WTC11 (cell line): ENCODE measurements around the gene ZNF438. TPM values are rescaled to one million over a fixed set of nuclear protein-coding genes. Genes with fewer than 3 reads are reported as not detected.

Experiments used
- ATAC-seq: fragments of 200-7000 bp; cut with Tn5 transposase; 2 replicates; pipeline ENCODE4 v1.10.0; 2021; ENCODE audit warnings: mild to moderate bottlenecking, moderate library complexity
- CTCF ChIA-PET: fragments of 300-600 bp; sonication (Branson Sonifier 250); formaldehyde crosslinking; loops from one replicate; lab custom pipeline; 2021; ENCODE audit warnings: antibody characterized with exemption; lab: Charles Lee
- POLR2A ChIA-PET: fragments of 350-600 bp; sonication (Branson Sonifier 250); formaldehyde crosslinking; loops from one replicate; lab custom pipeline; 2021; ENCODE audit warnings: antibody characterized with exemption; lab: Charles Lee
- DNase-seq: peaks from one replicate; pipeline ENCODE4 v3.0.0; 2021; ENCODE audit warnings: low spot score
- H3K27ac Mint-ChIP-seq: 2 replicates; pipeline ENCODE4 v1.8.0; 2021; ENCODE audit warnings: mixed read lengths
- H3K27me3 Mint-ChIP-seq: 2 replicates; pipeline ENCODE4 v1.8.0; 2021; ENCODE audit warnings: low read depth, mild to moderate bottlenecking, moderate library complexity, mixed read lengths
- H3K36me3 Mint-ChIP-seq: 2 replicates; pipeline ENCODE4 v1.8.0; 2021; ENCODE audit warnings: mixed read lengths
- H3K4me1 Mint-ChIP-seq: 2 replicates; pipeline ENCODE4 v1.8.0; 2022; ENCODE audit warnings: mixed read lengths
- H3K4me3 Mint-ChIP-seq: 2 replicates; pipeline ENCODE4 v1.8.0; 2021; ENCODE audit warnings: mild to moderate bottlenecking, moderate library complexity, mixed read lengths
- H3K9me3 Mint-ChIP-seq: 2 replicates; pipeline ENCODE4 v1.8.0; 2021; ENCODE audit warnings: mixed read lengths
- CTCF ChIP-seq: fragments of 200-600 bp; IDR thresholded peaks from 2 replicates; pipeline ENCODE4 v1.8.0; 2022; ENCODE audit warnings: antibody characterized with exemption
- EMX1 ChIP-seq: fragments of 250-450 bp; sonication (Bioruptor Pico); IDR thresholded peaks from 2 replicates; pipeline ENCODE4 v1.8.0; 2021; ENCODE audit warnings: mild to moderate bottlenecking
- GRHL2 ChIP-seq: fragments of 250-450 bp; sonication (Bioruptor Pico); IDR thresholded peaks from 2 replicates; pipeline ENCODE4 v1.8.0; 2022; ENCODE audit warnings: mild to moderate bottlenecking, moderate library complexity; ENCODE audit not compliant: insufficient replicate concordance, severe bottlenecking
- IRF1 ChIP-seq: sonication (generic); formaldehyde crosslinking; IDR thresholded peaks from 2 replicates; pipeline ENCODE4 v1.8.0; 2023; ENCODE audit warnings: missing genetic modification reagents
- JUN ChIP-seq: sonication (generic); formaldehyde crosslinking; IDR thresholded peaks from 2 replicates; pipeline ENCODE4 v1.8.0; 2023; ENCODE audit warnings: mild to moderate bottlenecking, missing genetic modification reagents
- MXD4 ChIP-seq: fragments of 250-450 bp; sonication (Bioruptor Pico); IDR thresholded peaks from 2 replicates; pipeline ENCODE4 v1.8.0; 2021; ENCODE audit warnings: mild to moderate bottlenecking, moderate library complexity, borderline replicate concordance
- PRDM15 ChIP-seq: sonication (generic); formaldehyde crosslinking; IDR thresholded peaks from 2 replicates; pipeline ENCODE4 v1.8.0; 2022; ENCODE audit warnings: missing genetic modification reagents
- SMAD4 ChIP-seq: sonication (generic); formaldehyde crosslinking; IDR thresholded peaks from 2 replicates; pipeline ENCODE4 v1.8.0; 2022; ENCODE audit warnings: mild to moderate bottlenecking, missing genetic modification reagents
- TP53 ChIP-seq: sonication (generic); formaldehyde crosslinking; IDR thresholded peaks from 2 replicates; pipeline ENCODE4 v1.8.1; 2023; ENCODE audit warnings: mild to moderate bottlenecking, missing genetic modification reagents
- ZNF121 ChIP-seq: sonication (generic); formaldehyde crosslinking; IDR thresholded peaks from 2 replicates; pipeline ENCODE4 v1.8.0; 2023; ENCODE audit warnings: missing genetic modification reagents
- ZNF317 ChIP-seq: sonication (generic); formaldehyde crosslinking; IDR thresholded peaks from 2 replicates; pipeline ENCODE4 v1.8.1; 2023; ENCODE audit warnings: low read depth, mild to moderate bottlenecking, moderate library complexity, missing genetic modification reagents, borderline replicate concordance
- ZNF396 ChIP-seq: fragments of 250-450 bp; sonication (Bioruptor Pico); IDR thresholded peaks from 2 replicates; pipeline ENCODE4 v1.8.0; 2021; ENCODE audit warnings: mild to moderate bottlenecking, moderate library complexity, borderline replicate concordance
- ZNF416 ChIP-seq: fragments of 250-450 bp; sonication (Bioruptor Pico); IDR thresholded peaks from 2 replicates; pipeline ENCODE4 v1.9.0; 2021; ENCODE audit warnings: mild to moderate bottlenecking, inconsistent platforms
- total RNA-seq: library from RNA; stranded (reverse); gene quantifications from 3 replicates; pipeline ENCODE4 v1.2.3, GENCODE V29; 2021
- TF ChIP-seq, protein P1 (sequence below): sonication (generic); formaldehyde crosslinking; IDR thresholded peaks from 2 replicates; pipeline ENCODE4 v1.8.1; 2023; ENCODE audit warnings: mild to moderate bottlenecking, missing genetic modification reagents, borderline replicate concordance
- TF ChIP-seq, protein P2 (sequence below): sonication (generic); formaldehyde crosslinking; conservative IDR thresholded peaks from 2 replicates; pipeline ENCODE4 v1.8.1; 2022; ENCODE audit warnings: mild to moderate bottlenecking, missing genetic modification reagents
- TF ChIP-seq, protein P3 (sequence below): sonication (generic); formaldehyde crosslinking; IDR thresholded peaks from 2 replicates; pipeline ENCODE4 v1.8.1; 2022; ENCODE audit warnings: mild to moderate bottlenecking, moderate library complexity, missing genetic modification reagents
- TF ChIP-seq, protein P4 (sequence below): sonication (generic); formaldehyde crosslinking; IDR thresholded peaks from 2 replicates; pipeline ENCODE4 v1.8.0; 2022; ENCODE audit warnings: mild to moderate bottlenecking, missing genetic modification reagents
- TF ChIP-seq, protein P5 (sequence below): sonication (generic); formaldehyde crosslinking; IDR thresholded peaks from 2 replicates; pipeline ENCODE4 v1.8.1; 2022; ENCODE audit warnings: missing genetic modification reagents, borderline replicate concordance

Gene ZNF438
- total RNA-seq, 1 experiment from 2014 or later: 1.9 TPM

DNA sequence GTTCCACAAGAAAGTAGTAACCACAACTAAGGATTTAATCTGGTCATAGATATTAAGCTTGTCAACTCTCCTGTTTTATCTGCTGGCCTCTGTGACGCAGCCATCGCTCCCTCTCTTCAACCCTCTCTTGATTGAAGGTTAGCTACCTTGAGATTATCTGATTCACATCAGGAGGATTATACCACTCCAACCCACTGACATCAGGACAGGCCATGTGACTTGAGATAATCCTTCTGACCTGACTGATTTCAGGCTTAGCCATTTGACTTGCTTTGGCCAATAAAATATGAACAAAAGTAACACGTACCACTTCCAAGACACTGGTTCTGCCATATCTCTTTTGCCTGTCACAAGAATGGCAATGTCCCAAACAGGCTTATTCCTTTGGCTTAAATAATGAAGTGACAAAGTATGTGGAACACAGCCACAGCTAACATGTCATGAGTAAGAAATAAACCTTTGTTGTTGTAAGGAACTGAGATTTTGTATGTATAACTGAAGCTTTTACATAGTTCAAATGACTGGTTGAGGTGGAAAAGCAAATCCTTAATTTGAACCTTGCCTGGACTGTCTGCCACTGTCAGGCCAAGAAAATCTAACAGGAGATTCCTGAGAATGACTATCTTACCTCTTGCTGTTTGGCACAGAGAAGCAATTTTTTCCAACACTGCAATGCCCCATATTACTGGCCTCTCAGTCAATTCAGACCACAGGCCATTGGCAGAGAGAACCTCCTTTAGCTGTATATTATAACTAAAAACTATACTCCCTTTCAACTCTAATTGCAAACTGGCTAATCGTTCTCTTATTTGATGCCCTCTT is 13.9 kb downstream of the ZNF438 start:
- POLR2A ChIA-PET: no interaction called here

More for the DNA sequence above, 13.9 kb downstream of the ZNF438 start:
- Mint-ChIP-seq H3K9me3 (peaks cover under 1% of the 10 kb centered on the region), H3K27ac (no peak overlapping the region), H3K36me3 (no peaks in the 10 kb centered on the region), H3K4me1 (peaks cover 22% of the 10 kb centered on the region), H3K4me3 (no peak overlapping the region), H3K27me3 (no peaks in the 10 kb centered on the region)
- ATAC-seq: no peak
- CTCF ChIA-PET: no interaction called here
- no peak for DNase-seq
- TF ChIP-seq MXD4: no peak
- no peak for TF ChIP-seq ZNF416 (CRISPR knock-in tag)
- no peak for TF ChIP-seq SMAD4 (CRISPR knock-in tag)
- TF ChIP-seq ZNF396 (CRISPR knock-in tag): no peak
- no peak for TF ChIP-seq IRF1 (CRISPR knock-in tag)
- TF ChIP-seq, protein P1, sequence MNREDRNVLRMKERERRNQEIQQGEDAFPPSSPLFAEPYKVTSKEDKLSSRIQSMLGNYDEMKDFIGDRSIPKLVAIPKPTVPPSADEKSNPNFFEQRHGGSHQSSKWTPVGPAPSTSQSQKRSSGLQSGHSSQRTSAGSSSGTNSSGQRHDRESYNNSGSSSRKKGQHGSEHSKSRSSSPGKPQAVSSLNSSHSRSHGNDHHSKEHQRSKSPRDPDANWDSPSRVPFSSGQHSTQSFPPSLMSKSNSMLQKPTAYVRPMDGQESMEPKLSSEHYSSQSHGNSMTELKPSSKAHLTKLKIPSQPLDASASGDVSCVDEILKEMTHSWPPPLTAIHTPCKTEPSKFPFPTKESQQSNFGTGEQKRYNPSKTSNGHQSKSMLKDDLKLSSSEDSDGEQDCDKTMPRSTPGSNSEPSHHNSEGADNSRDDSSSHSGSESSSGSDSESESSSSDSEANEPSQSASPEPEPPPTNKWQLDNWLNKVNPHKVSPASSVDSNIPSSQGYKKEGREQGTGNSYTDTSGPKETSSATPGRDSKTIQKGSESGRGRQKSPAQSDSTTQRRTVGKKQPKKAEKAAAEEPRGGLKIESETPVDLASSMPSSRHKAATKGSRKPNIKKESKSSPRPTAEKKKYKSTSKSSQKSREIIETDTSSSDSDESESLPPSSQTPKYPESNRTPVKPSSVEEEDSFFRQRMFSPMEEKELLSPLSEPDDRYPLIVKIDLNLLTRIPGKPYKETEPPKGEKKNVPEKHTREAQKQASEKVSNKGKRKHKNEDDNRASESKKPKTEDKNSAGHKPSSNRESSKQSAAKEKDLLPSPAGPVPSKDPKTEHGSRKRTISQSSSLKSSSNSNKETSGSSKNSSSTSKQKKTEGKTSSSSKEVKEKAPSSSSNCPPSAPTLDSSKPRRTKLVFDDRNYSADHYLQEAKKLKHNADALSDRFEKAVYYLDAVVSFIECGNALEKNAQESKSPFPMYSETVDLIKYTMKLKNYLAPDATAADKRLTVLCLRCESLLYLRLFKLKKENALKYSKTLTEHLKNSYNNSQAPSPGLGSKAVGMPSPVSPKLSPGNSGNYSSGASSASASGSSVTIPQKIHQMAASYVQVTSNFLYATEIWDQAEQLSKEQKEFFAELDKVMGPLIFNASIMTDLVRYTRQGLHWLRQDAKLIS (CRISPR knock-in tag): no peak
- TF ChIP-seq, protein P2, sequence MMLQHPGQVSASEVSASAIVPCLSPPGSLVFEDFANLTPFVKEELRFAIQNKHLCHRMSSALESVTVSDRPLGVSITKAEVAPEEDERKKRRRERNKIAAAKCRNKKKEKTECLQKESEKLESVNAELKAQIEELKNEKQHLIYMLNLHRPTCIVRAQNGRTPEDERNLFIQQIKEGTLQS (CRISPR knock-in tag): no peak
- TF ChIP-seq, protein P3, sequence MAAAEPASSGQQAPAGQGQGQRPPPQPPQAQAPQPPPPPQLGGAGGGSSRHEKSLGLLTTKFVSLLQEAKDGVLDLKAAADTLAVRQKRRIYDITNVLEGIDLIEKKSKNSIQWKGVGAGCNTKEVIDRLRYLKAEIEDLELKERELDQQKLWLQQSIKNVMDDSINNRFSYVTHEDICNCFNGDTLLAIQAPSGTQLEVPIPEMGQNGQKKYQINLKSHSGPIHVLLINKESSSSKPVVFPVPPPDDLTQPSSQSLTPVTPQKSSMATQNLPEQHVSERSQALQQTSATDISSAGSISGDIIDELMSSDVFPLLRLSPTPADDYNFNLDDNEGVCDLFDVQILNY (CRISPR knock-in tag): no peak
- TF ChIP-seq ZNF121: no peak
- no peak for TF ChIP-seq ZNF317 (CRISPR knock-in tag)
- TF ChIP-seq CTCF: no peak
- no peak for TF ChIP-seq TP53 (CRISPR knock-in tag)
- no peak for TF ChIP-seq JUN (CRISPR knock-in tag)
- TF ChIP-seq, protein P4, sequence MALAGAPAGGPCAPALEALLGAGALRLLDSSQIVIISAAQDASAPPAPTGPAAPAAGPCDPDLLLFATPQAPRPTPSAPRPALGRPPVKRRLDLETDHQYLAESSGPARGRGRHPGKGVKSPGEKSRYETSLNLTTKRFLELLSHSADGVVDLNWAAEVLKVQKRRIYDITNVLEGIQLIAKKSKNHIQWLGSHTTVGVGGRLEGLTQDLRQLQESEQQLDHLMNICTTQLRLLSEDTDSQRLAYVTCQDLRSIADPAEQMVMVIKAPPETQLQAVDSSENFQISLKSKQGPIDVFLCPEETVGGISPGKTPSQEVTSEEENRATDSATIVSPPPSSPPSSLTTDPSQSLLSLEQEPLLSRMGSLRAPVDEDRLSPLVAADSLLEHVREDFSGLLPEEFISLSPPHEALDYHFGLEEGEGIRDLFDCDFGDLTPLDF (CRISPR knock-in tag): no peak
- TF ChIP-seq GRHL2 (CRISPR knock-in tag): no peak
- TF ChIP-seq, protein P5, sequence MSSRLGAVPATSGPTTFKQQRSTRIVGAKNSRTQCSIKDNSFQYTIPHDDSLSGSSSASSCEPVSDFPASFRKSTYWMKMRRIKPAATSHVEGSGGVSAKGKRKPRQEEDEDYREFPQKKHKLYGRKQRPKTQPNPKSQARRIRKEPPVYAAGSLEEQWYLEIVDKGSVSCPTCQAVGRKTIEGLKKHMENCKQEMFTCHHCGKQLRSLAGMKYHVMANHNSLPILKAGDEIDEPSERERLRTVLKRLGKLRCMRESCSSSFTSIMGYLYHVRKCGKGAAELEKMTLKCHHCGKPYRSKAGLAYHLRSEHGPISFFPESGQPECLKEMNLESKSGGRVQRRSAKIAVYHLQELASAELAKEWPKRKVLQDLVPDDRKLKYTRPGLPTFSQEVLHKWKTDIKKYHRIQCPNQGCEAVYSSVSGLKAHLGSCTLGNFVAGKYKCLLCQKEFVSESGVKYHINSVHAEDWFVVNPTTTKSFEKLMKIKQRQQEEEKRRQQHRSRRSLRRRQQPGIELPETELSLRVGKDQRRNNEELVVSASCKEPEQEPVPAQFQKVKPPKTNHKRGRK (CRISPR knock-in tag): no peak
- no peak for TF ChIP-seq EMX1
- TF ChIP-seq PRDM15 (CRISPR knock-in tag): no peak
